ENCODE measurements around the gene HACL1.

The HACL1 gene

DNA sequence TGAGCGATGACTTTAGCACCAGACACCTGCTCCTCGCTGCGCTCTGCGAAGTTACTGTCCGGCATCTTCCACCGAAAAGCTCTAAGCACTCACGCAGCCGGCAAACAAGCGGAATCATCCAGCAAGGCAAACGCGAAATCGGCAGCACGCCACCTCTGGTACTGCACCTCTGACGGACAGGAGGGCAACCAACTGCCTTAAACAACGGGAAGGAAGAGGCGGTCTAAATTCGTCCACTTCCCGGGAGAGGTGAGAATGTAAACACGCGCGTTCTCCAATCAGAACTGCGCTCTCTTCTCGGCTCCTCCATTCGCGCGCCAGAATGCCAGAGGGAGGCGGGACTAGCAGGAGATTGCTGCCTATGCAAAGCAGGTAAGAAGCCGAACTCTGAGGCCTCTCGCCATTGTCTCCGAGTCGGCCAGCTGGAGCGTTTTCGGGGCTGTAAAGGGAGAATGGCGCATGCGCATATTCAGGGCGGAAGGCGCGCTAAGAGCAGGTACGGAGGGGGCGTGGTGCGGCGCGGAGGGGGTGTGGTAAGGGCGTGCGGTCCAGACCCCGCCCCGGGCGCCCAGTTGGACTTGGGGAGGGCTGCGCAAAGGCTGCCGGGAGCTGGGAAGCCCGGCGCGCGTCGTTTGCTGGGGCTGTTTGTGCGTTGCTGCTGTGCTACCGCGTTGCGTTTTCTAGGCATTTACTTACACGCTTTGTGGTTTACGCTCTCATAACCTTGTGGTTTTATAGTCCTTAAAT, at the start of gene HACL1, which contains the start of gene BTD:
TSS of gene HACL1 (minus strand) at position 171 of the 747 bp plus-strand sequence. CDS start at position 65, 106 bp downstream.
TSS of gene BTD (plus strand) at position 347 of the 747 bp plus-strand sequence. CDS start 33,695 bp downstream, outside the sequence.
- DNase-seq: peak; percentile 99

DNA sequence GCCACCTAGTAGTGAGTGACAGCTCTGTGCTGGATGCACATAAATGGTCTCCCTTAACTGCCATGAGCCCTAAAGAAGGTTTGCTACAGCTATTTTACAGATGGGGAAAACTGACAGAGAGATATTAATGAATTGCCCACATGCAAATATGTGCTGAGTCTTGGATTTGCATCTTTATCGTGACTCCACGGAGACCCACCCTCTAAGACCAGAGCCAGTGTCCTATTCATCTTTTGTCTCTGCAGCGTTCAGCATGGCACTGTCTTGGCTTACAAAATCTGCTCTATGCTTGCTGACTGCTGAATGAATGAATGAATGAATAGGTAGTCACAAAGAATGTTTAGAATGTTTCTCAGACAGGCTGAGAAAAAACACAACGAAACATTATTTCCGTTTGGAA, 48.5 kb upstream of the HACL1 start:
- DNase-seq: no peak

DNA sequence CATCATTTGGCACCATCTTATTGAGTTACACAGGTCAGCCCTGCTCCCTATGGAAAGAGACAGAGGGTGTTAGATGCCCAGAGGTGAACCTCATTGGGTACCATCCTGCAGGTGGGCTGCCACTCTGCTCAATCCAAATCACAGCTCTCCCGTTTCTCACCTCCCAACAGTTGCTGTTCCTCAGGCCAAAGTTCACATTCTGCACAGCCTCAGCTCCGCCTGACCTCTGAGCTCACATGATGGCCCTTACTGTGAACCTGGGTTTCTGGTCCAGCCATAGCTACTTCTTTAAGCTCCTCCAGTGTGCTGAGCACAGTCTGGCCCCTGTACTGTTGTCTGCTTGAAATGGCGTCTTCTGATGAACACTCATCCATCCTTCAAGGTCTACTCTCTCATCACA, 48.0 kb upstream of the HACL1 start:
- DNase-seq: no peak

- DNase-seq: no peak
Measured at GRCh38 chr3:15647611-15648167, 46.3 kb upstream of the HACL1 start.

GRCh38 chr3:15646851-15647511, 45.6 kb upstream of the HACL1 start:
- no peak for DNase-seq

DNA sequence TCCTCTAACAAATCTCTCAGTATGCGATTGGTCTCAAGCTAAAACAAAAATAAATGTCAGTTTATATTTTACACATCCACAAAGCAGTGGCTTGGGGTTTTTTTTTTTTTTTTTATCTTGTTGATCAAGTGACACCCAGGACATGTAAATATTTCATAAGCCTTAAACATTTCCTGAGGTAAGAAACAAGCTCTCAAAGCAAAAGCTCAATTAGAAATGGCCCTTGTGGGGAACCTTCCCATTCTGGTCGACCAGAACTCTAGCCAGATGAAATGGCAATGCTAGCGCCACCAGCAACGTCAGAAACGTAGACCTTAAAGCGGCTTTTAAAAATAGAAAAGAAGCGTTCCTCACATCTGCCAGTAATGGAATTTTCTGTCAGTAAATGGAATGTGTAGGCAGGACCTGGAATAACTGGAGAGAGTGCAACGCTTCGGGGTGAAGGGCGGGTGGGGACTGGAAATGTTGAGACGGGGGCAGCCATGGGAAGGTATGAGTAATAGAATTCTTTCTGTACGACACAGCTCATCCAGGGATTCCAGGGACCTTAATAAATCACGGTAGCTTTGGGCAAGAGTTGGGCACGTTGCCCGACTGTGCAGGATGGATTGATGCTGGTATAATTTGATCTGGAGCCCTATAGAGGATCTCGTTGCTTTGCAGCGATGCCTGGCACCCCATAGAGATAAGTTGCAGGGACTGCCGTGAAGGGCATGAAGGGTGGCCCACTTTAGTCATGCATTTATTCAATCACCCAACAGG, 44.6 kb upstream of the HACL1 start:
- no peak for DNase-seq

GRCh38 chr3:15645246-15645645, 43.9 kb upstream of the HACL1 start:
- DNase-seq: no peak

DNA sequence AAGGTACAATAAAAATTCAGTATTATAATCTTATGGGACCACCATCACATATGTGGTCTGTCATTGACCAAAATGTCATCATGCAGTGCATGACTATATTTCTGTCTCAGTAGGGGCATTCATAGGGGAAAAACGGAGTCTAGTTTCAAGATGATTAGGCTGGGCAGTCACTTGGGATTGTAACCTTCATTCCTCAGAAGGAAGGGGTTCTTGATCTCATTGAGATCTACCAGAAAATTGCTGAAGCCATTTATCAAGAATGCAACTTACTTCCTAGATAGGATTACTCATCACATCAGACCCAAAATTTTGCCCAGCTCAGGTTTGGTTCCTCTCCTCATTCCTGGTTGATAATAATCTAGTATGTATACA, 37.5 kb upstream of the HACL1 start:
- DNase-seq: no peak

DNA sequence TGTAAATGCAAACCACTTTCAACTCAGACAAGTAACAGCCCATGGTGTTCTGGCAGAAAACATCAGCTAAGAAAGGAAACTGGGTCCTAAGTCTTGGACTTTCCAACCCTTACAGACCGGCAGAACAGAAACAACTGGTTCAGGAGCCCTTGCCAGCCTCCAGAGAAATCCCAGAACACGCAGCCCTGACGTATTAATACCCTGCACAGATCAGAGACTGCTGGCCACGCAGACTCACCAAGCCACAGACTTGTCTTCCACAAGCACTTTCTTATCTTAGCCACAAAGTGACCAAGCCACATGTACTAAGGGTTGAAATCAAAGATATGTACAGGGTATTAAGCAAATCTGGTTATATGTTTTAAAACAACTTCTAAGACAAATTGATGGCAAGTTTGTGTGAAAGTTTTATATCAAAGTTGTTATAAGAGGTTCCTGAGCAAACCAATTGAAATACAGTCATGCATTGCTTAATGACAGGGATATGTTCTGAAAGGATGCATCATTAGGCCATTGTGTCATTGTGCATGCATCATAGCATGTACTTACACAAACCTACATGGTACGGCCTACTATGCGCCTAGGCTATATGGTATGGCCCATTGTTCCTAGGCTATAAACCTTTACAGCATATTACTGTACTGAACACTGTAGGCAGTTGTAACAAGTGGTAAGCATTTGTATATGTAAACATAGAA, 37.0 kb upstream of the HACL1 start:
- no peak for DNase-seq

DNA sequence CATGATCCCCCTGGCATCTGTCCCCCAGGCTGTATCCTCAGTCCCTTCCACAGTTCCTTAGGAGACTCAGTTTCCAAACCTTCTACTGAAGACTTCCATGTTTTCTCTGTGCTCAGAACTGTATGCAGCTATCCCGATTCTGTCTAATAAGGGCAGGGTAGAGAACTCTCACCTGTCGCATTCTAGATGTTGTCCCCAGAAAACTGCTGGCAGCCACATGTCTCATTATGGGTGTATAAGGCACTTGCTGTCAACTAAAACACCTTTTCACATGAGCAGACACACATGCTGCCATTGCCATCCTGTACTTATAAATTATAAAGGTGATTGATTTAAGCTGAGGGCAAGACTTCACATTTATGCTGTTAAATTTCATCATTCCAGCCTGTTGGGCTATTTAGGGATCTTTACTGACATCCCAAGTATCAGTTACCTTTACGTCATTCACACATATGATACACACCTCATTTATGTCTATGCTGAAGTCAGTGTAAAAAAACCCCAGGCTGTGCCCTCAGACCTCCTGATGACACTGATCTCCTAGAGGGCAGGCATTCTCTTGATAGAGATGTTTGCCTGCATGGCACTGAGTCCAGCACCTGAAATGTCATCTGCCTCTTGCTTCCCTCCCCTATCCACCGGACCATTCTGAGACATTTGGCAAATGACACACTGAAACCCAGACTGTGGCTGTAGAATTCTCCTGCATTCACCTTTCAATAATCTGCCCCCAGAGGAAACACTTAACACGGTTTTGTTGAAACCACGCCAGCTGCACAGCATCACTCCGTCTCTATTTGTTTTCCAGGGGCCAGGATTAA, 36.0 kb upstream of the HACL1 start:
- no peak for DNase-seq

DNA sequence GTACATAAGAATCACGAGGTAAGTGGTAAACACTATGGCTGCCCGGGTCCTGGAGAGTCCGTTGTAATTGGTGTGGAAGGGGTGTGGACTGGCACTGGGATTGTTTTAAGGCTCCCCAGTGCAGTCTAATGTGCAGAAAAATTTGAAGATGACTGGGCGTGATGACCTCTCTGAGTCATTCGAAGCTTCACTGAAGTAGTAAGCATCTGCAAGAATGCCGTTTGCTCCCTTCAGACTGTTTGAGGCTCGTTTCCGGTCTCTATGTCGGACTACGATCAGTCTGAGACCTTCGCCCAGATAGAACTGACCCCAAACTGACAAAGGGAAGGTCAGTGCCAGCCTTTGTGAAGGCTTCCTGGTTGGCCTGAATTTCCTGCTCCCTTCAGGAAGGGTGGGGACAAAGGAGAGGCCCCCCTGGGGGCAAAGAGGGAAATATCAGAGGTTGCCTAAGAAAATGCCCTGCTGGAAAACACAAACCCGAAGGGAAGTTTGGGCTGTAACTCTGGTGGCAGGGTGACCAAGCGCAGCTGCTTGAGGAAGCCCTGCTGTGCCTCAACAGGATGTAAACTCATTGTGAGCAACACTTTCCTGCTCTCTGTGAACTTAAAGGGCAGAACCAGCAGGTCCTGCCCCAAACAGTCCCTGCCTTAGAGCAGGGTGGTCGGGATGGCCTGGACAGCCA, 34.8 kb upstream of the HACL1 start:
- peak; percentile 17 for DNase-seq

DNA sequence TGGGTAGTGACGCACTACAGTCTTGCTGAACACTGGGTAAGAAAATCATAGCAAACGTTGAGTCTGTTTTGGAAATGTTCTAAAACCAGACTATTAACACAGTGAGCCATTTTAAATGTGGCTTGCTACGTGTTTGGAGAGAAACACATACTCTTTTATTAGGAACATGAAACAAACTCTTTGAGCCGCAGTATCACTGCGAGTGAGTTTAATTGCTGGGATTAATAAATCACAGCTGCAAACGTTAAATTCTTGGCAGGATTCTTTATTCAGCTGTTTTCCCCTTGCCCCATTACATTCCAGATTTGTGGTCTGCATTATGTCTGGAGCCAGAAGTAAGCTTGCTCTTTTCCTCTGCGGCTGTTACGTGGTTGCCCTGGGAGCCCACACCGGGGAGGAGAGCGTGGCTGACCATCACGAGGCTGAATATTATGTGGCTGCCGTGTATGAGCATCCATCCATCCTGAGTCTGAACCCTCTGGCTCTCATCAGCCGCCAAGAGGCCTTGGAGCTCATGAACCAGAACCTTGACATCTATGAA, 33.8 kb upstream of the HACL1 start:
- DNase-seq: no peak

DNA sequence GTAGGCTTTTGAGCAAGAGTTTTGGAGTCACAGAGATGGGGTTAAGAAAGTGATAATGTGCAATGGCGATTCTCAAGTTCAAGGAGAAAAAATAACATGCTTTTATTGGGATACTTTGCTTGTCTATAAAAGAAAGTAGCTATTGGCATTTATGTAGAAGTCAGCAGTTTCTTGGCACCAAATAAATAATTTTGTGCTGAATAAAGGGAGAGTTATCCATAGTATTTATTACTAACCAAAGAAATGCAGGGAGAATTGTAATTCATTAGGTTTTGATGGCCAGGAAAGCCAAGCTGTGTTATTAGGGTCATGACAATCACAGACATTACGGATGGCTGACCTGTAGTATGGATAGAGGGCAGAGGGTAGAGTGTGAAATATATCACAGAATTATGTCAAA, 33.3 kb upstream of the HACL1 start:
- DNase-seq: no peak

GRCh38 chr3:15633766-15634598, 32.6 kb upstream of the HACL1 start:
- no peak for DNase-seq

- no peak for DNase-seq
Measured at GRCh38 chr3:15633159-15633558, 31.8 kb upstream of the HACL1 start.

- no peak for DNase-seq
Measured at GRCh38 chr3:15632212-15632580, 30.8 kb upstream of the HACL1 start.

DNA sequence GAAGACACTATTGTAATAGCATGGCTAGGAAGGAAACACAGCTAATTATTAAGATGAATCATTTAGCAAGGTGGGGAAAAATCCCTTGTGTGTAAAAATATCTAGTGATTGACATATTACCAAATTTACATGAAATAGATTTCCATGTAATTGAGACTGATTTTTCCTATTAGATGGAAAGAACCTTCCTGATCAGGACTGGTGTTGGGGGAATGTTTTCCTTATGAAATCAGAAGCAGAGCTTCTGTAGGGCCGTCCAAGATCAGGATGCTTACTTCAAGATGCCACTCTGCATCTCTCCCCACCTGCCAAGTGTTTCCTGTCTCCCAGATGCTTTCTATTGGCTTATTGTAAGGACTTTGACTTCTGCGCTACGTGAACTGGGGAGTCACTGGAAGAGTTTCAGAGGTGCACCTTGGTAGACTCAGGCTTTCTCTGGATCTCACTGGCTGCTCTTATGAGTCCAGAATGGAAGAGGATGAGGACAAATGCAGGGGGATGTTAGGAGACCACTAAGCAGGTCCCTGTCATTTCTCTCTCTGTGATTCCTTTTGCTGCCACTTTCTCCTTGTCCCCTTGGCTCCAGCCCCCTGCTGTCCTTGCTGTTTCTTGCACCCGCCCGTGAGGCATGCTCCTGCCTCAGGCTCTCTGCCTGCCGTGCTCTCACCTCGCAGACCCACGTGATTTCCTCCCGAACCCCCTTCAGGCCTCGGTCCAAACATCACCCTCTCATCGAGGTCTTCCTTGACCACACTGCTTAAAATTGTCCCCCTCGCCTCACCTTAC, 30.2 kb upstream of the HACL1 start:
- DNase-seq: no peak

DNA sequence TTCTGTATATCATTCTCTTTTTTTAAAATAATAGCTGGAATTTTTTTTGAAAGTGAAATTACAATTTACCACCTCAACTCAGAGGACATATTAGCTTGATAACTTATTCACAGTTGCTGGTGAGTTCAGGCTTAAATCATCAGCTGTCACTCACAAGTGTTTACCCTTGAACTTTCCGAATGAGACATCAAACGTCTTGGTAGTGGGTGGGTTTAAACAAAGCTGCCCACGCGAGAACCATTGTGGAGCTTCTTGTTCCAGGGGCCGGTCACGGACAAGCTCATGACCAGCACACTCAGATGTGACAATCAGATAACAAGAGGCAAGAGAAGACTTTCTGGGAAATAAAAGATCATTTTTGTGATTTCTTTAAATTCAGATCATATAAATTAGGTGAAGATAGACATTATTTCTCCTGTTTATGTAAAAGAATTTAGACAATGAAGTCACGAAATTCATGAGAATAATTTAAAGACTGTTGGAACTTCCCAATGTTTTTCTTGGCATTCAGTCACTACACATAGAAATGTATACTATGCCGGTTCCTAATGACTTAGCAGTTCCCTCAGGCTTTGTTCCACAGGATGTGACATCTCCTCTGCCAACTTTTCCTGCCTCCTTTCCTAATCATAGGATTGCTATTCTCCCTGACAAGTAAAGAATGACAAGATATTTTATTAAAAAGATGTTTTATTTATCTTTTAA, 29.4 kb upstream of the HACL1 start:
- no peak for DNase-seq

All from stimulated activated CD4-positive, alpha-beta T cell treated with anti-CD3 and anti-CD28 coated beads, Interleukin-12 subunit alpha, Interleukin-12 subunit beta, amount 100 ng/mL, for 4 hours (primary cell).